Esophagus squamous epithelium (tissue), 5 donors: ENCODE results near the gene IRF9. TPM values are rescaled to one million over a fixed set of nuclear protein-coding genes. Genes with fewer than 3 reads are reported as not detected.

Experiments
- DNase-seq: peaks from one replicate; lab custom pipeline; 2025; lab: John Stamatoyannopoulos, UW
- H3K27ac ChIP-seq, 4 donors: fragments of 200-600 bp; sonication (generic); one replicate each; pipeline ENCODE4 v1.5.1; 2016 to 2019; ENCODE audit warnings: mild to moderate bottlenecking in 1 of 4
- H3K27me3 ChIP-seq, 4 donors: fragments of 200-600 bp; sonication (generic); 1 replicate in 3 of 4; 2 replicates in 1 of 4; pipeline versions ENCODE4 v1.5.1 to v1.6.0; 2017 to 2021; ENCODE audit warnings: antibody characterized with exemption in 1 of 4
- H3K36me3 ChIP-seq, 3 donors: fragments of 200-600 bp; sonication (generic); one replicate each; pipeline ENCODE4 v1.5.1; 2016 to 2019
- H3K4me1 ChIP-seq, 3 donors: fragments of 200-600 bp; sonication (generic); one replicate each; pipeline ENCODE4 v1.5.1; 2017 to 2019
- H3K4me3 ChIP-seq, 4 donors: fragments of 200-600 bp; sonication (generic); 1 replicate in 3 of 4; 2 replicates in 1 of 4; pipeline ENCODE4 v1.5.1; 2016 to 2019; ENCODE audit warnings: mild to moderate bottlenecking in 2 of 4, moderate library complexity in 1 of 4
- H3K9me3 ChIP-seq, 3 donors: fragments of 200-600 bp; sonication (generic); one replicate each; pipeline ENCODE4 v1.5.1; 2016 to 2019
- POLR2A ChIP-seq, 4 donors: fragments of 450-650 bp; IDR thresholded peaks; one replicate each; pipeline ENCODE4 v1.6.1; 2017; ENCODE audit warnings: antibody characterized with exemption in 4 of 4, mild to moderate bottlenecking in 4 of 4, moderate library complexity in 3 of 4
- WGBS, 2 donors: methylation state at CpG; one replicate each; pipeline ENCODE4 v1.1.5; 2018; 5-methylcytosine and 5-hydroxymethylcytosine counted together
- intact Hi-C: fragments of 100-400 bp; cut with DNase I; formaldehyde crosslinking; loops from one replicate; pipeline ENCODE4 v1.15.0; 2022
- small RNA-seq, 4 donors: library from RNA; depleted of rRNA; stranded (forward); fragments of <200 nt; gene quantifications; one replicate each; pipeline ENCODE3, GENCODE V24; 2016
- total RNA-seq, 4 donors: library from RNA; depleted of rRNA; stranded (reverse); fragments of >200 nt; gene quantifications; one replicate each; pipeline ENCODE4 v1.1.0, GENCODE V29; 2016
- TF ChIP-seq, protein P1 (sequence below), 6 experiments: fragments of 450-650 bp in 4 of 6; fragments of 200-600 bp in 2 of 6; sonication (generic) in 2 of 6; IDR thresholded peaks; one replicate each; pipeline ENCODE4 v1.5.1; 2016 to 2019; ENCODE audit warnings: antibody characterized with exemption in 6 of 6, mild to moderate bottlenecking in 4 of 6, moderate library complexity in 4 of 6
- donor health status: DM: yes; HTN: yes; CAD: no.

IRF9 gene
- total RNA-seq, 4 donors from 2014 or later = 21.9 to 52.2 (median 45.9) TPM

DNA sequence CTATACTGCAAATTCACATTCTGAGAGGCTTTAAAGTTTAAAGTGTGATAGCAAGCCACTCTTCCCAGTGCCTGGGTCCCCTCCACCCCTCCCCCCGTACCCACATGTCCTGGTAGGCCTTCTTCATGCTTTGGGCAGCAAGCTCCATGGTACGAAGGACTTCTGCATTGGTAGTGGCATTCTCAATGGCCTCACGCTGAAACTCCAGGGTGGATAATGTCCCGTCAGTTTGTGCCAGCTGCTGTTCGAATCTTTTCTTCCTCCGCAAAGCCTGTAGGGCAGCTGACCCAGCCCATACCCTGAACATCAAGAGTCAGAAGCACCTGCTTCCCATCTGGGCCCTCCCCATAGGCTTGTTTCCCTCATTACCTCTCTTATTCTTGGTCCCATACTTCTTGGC lies 50.2 kb downstream of the IRF9 start:
- intact Hi-C loops = no loop called here
- DNase-seq = no peak
- H3K4me1 ChIP-seq = peaks cover 0 to 45% (median 18%) of the 10 kb centered on the region in 3 donors
- no peaks in the 10 kb centered on the region for H3K27me3 ChIP-seq
- TF ChIP-seq POLR2A (IDR thresholded peaks at IDR 0.05) = no peak
- TF ChIP-seq, protein P1, sequence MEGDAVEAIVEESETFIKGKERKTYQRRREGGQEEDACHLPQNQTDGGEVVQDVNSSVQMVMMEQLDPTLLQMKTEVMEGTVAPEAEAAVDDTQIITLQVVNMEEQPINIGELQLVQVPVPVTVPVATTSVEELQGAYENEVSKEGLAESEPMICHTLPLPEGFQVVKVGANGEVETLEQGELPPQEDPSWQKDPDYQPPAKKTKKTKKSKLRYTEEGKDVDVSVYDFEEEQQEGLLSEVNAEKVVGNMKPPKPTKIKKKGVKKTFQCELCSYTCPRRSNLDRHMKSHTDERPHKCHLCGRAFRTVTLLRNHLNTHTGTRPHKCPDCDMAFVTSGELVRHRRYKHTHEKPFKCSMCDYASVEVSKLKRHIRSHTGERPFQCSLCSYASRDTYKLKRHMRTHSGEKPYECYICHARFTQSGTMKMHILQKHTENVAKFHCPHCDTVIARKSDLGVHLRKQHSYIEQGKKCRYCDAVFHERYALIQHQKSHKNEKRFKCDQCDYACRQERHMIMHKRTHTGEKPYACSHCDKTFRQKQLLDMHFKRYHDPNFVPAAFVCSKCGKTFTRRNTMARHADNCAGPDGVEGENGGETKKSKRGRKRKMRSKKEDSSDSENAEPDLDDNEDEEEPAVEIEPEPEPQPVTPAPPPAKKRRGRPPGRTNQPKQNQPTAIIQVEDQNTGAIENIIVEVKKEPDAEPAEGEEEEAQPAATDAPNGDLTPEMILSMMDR (IDR thresholded peaks at IDR 0.05) = no peak
- WGBS, 2 donors = 91 to 94% methylated on average over 5 to 6 of the region's 6 CpGs
- no peak overlapping the region for H3K4me3 ChIP-seq
- H3K27ac ChIP-seq = no peak overlapping the region
- H3K36me3 ChIP-seq = peaks cover 4 to 54% (median 16%) of the 10 kb centered on the region in 3 donors
- no peaks in the 10 kb centered on the region for H3K9me3 ChIP-seq

DNA sequence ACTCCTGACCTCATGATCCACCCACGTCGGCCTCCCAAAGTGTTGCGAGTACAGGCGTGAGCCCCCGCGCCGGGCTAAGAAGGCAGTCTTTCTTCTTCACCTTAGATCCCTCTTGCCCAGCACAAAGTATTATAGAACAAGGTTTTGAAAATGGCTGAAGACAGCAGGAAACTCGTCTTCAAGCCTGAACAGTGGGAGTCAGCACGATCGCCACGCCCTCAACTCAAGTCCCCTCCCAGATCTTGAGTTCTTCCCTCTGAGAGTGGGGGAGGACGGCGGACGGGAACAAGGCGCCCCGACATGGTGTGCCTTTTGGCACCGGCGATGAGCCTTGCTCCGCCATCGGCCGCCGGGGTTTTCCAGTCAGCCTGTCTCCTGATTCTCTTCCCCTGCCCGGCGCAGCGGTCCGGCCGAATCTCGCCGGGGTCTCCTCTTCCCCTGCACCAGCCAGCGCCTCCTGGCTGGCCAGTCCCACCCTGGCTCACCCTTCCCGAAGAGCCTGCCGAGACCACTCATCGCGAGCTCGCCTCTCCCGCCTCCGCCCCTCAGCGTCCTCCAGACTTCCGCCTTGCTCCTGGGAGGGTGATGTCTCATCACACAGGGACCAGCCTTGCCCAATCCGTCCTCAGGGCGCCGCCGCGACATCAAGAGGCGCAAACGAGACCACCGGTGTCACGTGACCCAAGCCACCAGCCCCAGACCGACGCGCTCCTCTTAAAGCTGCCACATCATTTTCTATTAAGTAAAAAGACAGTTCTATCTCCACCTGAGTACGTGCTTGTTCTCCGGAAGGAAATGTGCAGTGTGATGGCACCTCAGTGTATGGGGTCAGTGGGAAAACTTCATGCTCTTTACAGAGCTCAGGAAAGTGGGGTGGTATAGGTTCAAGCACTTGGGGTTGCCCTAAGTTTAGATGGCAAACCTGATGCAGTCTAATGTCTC lies 52.1 kb downstream of the IRF9 start, which contains the start of gene CHMP4A:
TSS of gene CHMP4A (minus strand) at position 565 of the 942 bp plus-strand sequence. CDS start at position 516, 49 bp downstream.
- intact Hi-C loops = no loop called here
- H3K9me3 ChIP-seq = no peaks in the 10 kb centered on the region
- TF ChIP-seq, protein P1 (IDR thresholded peaks at IDR 0.05) = peak in 3 of 6 experiments; percentile 12 to 41 (median 33)
- peak in 3 of 4 donors; percentile 94 to 97 (median 96) for TF ChIP-seq POLR2A (IDR thresholded peaks at IDR 0.05)
- H3K4me1 ChIP-seq = peaks cover 0 to 47% (median 19%) of the 10 kb centered on the region in 3 donors
- H3K27ac ChIP-seq = peak within 1 kb of the TSS; percentile 97 to 99 (median 98)
- peaks cover 4 to 54% (median 9%) of the 10 kb centered on the region in 3 donors for H3K36me3 ChIP-seq
- peak within 1 kb of the TSS; percentile 81 to 93 (median 82) for H3K4me3 ChIP-seq
- no peaks in the 10 kb centered on the region for H3K27me3 ChIP-seq
- WGBS, 2 donors = 0 to 1% methylated on average over 39 to 41 of the region's 53 CpGs
- DNase-seq = peak; percentile 92

DNA sequence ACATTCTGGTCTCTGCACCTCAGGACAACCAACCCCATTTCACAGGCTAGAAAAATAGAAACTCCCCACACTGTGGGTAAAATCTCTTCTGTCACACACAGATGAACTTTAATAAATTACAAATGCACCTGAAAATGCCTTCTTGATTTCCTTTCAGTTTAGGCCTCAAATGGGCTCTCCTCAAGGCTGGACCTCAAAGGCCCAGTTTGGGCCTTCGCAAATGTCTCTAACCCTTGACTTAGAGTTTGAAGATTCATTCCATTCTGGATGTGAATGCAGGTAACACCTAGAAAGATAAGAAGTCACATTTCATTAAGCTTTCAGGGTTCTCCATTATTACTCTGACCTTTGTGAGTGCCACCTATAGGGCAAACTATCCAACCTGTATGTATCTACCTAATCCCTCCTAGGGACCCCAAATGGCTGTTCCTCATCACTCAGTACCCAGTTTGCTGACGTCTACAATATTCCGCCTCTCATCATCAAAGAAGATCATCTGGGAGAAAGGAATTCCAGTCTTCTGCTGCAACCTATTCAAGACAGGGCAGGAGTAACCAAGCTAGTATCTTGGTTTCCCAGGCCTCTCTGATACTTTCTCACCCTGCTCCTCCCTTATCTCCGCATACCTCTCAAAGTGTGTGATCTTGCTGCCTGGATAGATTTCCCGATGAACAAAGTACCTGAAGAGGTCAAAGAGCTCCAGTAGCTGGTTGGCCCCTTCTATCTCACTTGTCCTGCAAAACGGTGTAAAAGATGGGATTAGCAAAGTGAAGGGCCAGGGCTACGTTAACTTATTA lies 53.0 kb downstream of the IRF9 start:
- H3K27ac ChIP-seq = peak overlapping the region; percentile 97 to 99 (median 98)
- intact Hi-C loops = no loop called here
- DNase-seq = no peak
- 86 to 94% methylated on average over 7 of the region's 7 CpGs for whole genome bisulfite sequencing, 2 donors
- H3K27me3 ChIP-seq = no peaks in the 10 kb centered on the region
- no peak for TF ChIP-seq POLR2A (IDR thresholded peaks at IDR 0.05)
- TF ChIP-seq, protein P1 (IDR thresholded peaks at IDR 0.05) = no peak
- peak overlapping the region in 2 of 4 donors; percentile 82 to 83 for H3K4me3 ChIP-seq
- H3K9me3 ChIP-seq = no peaks in the 10 kb centered on the region
- peaks cover 0 to 47% (median 19%) of the 10 kb centered on the region in 3 donors for H3K4me1 ChIP-seq
- peaks cover 4 to 46% (median 9%) of the 10 kb centered on the region in 3 donors for H3K36me3 ChIP-seq

DNA sequence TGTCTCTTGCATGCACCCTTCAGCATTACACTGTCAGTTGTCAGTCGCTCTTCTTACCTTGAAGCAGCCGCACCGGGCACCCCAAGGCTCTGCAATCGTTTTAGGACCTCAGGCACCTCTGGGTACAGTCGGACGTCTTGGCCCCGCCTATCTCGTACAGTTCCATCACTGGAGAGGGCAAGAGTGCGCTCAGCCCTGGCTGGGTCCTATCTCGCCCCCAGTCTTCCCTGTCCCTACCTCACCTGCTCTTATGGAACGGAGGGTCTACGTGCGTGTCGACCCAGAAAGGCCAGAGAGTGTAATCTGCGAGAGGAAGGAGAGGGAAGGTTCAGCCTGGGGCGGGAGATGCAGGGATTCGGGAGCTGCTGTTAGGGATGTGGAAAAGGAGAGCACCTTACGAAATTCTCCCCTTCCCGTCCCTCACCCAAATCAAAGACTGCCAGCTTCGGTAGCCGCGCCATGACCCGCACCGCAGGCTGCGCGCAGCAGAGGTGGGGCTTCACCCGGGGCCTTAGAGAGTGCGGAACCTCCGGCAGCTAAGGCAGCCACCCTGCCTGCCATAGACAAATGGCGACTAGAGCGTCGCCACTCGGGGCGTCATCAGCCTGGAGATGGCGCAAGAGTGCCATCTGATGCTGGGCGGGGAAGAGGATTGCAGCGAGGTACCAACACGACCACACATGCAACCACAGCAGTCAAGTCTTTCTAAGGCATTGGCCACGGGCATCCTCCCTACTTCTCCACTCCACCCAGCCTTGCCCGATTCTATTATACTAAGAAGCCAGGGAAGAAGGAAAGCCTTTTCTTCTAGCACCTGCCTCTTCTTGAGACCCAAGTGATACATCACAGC lies 54.7 kb downstream of the IRF9 start, which contains the start of gene MDP1:
TSS of gene MDP1 (minus strand) at position 572 of the 850 bp plus-strand sequence. CDS start at position 461, 111 bp downstream.
- peak within 1 kb of the TSS; percentile 86 to 99 (median 95) for H3K27ac ChIP-seq
- H3K27me3 ChIP-seq = no peaks in the 10 kb centered on the region
- intact Hi-C loops = no loop called here
- peak within 1 kb of the TSS; percentile 53 to 85 (median 79) for H3K4me3 ChIP-seq
- peaks cover 0 to 29% (median 0%) of the 10 kb centered on the region in 3 donors for H3K36me3 ChIP-seq
- peaks cover 0 to 47% (median 19%) of the 10 kb centered on the region in 3 donors for H3K4me1 ChIP-seq
- peak; percentile 57 for DNase-seq
- WGBS, 2 donors = 0% methylated on average over 13 to 16 of the region's 40 CpGs
- TF ChIP-seq, protein P1 (IDR thresholded peaks at IDR 0.05) = peak; percentile 41 to 71 (median 56)
- TF ChIP-seq POLR2A (IDR thresholded peaks at IDR 0.05) = peak in 3 of 4 donors; percentile 47 to 77 (median 63)
- no peaks in the 10 kb centered on the region for H3K9me3 ChIP-seq

Small RNAs within 50 kb of the gene (small RNA-seq; reads per million reads assigned to genes)
- 0 reads per million in 4 donors for gene AL136295.4
- 0 to 0.60 (median 0) reads per million in 4 donors for gene CHMP4A
- 0 to 0.15 (median 0.04) reads per million in 4 donors for gene IPO4
- 0 reads per million in 4 donors for gene IRF9
- 0 to 0.21 (median 0) reads per million in 4 donors for gene MDP1
- 0.21 to 1.5 (median 1.1) reads per million in 4 donors for gene RNA5SP383

Other genes starting within 250 kb of the IRF9 start
- gene DHRS4, start 207.5 kb upstream of the IRF9 start, total RNA-seq = 10 to 100 TPM; 27.5 to 46.0 (median 38.0) TPM
- 10 to 100 TPM in 3 of 4 donors, 1 to 10 TPM in 1; 9.4 to 35.6 (median 27.2) TPM for gene DHRS4L2, start 172.3 kb upstream of the IRF9 start, total RNA-seq
- 1 to 10 TPM in 2 of 4 donors, under 1 TPM in 2; 0.38 to 1.2 (median 0.86) TPM for gene CARMIL3, start 109.3 kb upstream of the IRF9 start, total RNA-seq
- not detected for gene CPNE6, start 89.7 kb upstream of the IRF9 start, total RNA-seq
- gene PCK2, start 67.0 kb upstream of the IRF9 start, total RNA-seq = 10 to 100 TPM; 10.5 to 13.5 (median 12.8) TPM
- 100 to 1,000 TPM in 1 of 4 donors, 10 to 100 TPM in 3; 55.4 to 114 (median 79.3) TPM for gene DCAF11, start 46.5 kb upstream of the IRF9 start, total RNA-seq
- 1 to 10 TPM in 3 of 4 donors, under 1 TPM in 1; 0.79 to 4.5 (median 3.3) TPM for gene NRL, start 46.3 kb upstream of the IRF9 start, total RNA-seq
- 1 to 10 TPM in 1 of 4 donors, under 1 TPM in 2, not detected in 1; 0.42 to 3.7 (median 0.95) TPM for gene FITM1, start 30.6 kb upstream of the IRF9 start, total RNA-seq
- 100 to 1,000 TPM; 100 to 256 (median 116) TPM for gene PSME1, start 25.1 kb upstream of the IRF9 start, total RNA-seq
- gene EMC9, start 19.7 kb upstream of the IRF9 start, total RNA-seq = 10 to 100 TPM in 3 of 4 donors, 1 to 10 TPM in 1; 6.0 to 12.1 (median 10.9) TPM
- 100 to 1,000 TPM in 1 of 4 donors, 10 to 100 TPM in 3; 44.4 to 110 (median 77.2) TPM for gene PSME2, start 14.7 kb upstream of the IRF9 start, total RNA-seq
- gene RNF31, start 13.8 kb upstream of the IRF9 start, total RNA-seq = 10 to 100 TPM; 26.8 to 35.6 (median 32.4) TPM
- gene REC8, start 10.8 kb downstream of the IRF9 start, total RNA-seq = 1 to 10 TPM in 3 of 4 donors, under 1 TPM in 1; 0.47 to 7.4 (median 3.0) TPM
- gene IPO4, start 27.6 kb downstream of the IRF9 start, total RNA-seq = 10 to 100 TPM; 32.9 to 55.1 (median 40.4) TPM
- 10 to 100 TPM; 36.4 to 51.3 (median 44.6) TPM for gene TM9SF1, start 34.2 kb downstream of the IRF9 start, total RNA-seq
- gene TSSK4, start 44.4 kb downstream of the IRF9 start, total RNA-seq = not detected
- 10 to 100 TPM; 23.6 to 80.7 (median 62.8) TPM for gene CHMP4A, start 52.2 kb downstream of the IRF9 start, total RNA-seq
- gene MDP1, start 54.8 kb downstream of the IRF9 start, total RNA-seq = 10 to 100 TPM in 2 of 4 donors, 1 to 10 TPM in 2; 1.4 to 12.4 (median 8.6) TPM
- 100 to 1,000 TPM in 3 of 4 donors, 10 to 100 TPM in 1; 93.1 to 182 (median 121) TPM for gene NEDD8, start 71.1 kb downstream of the IRF9 start, total RNA-seq
- gene GMPR2, start 71.7 kb downstream of the IRF9 start, total RNA-seq = 10 to 100 TPM; 18.5 to 47.7 (median 33.1) TPM
- 10 to 100 TPM; 46.3 to 94.3 (median 56.1) TPM for gene TINF2, start 81.4 kb downstream of the IRF9 start, total RNA-seq
- gene TGM1, start 101.9 kb downstream of the IRF9 start, total RNA-seq = 1,000 to 10,000 TPM in 2 of 4 donors, 100 to 1,000 TPM in 2; 566 to 1,879 (median 1,037) TPM
- gene RABGGTA, start 110.3 kb downstream of the IRF9 start, total RNA-seq = 100 to 1,000 TPM in 2 of 4 donors, 10 to 100 TPM in 2; 68.9 to 171 (median 108) TPM
- 100 to 1,000 TPM in 2 of 4 donors, 10 to 100 TPM in 2; 81.6 to 164 (median 101) TPM for gene DHRS1, start 138.5 kb downstream of the IRF9 start, total RNA-seq
- gene NOP9, start 138.6 kb downstream of the IRF9 start, total RNA-seq = 10 to 100 TPM; 18.0 to 29.8 (median 25.0) TPM
- gene CIDEB, start 146.7 kb downstream of the IRF9 start, total RNA-seq = 10 to 100 TPM; 18.3 to 41.4 (median 30.4) TPM
- 100 to 1,000 TPM in 3 of 4 donors, 10 to 100 TPM in 1; 66.0 to 169 (median 123) TPM for gene LTB4R2, start 148.9 kb downstream of the IRF9 start, total RNA-seq
- gene LTB4R, start 150.2 kb downstream of the IRF9 start, total RNA-seq = 10 to 100 TPM; 47.9 to 99.9 (median 85.4) TPM
- gene ADCY4, start 173.8 kb downstream of the IRF9 start, total RNA-seq = 10 to 100 TPM in 2 of 4 donors, 1 to 10 TPM in 2; 3.1 to 23.1 (median 11.7) TPM
- 10 to 100 TPM; 10.3 to 21.4 (median 12.7) TPM for gene RIPK3, start 178.7 kb downstream of the IRF9 start, total RNA-seq
- 10 to 100 TPM in 2 of 4 donors, 1 to 10 TPM in 2; 2.7 to 22.5 (median 9.2) TPM for gene NFATC4, start 206.9 kb downstream of the IRF9 start, total RNA-seq
- 10 to 100 TPM in 3 of 4 donors, 1 to 10 TPM in 1; 4.7 to 14.7 (median 11.8) TPM for gene NYNRIN, start 237.7 kb downstream of the IRF9 start, total RNA-seq